Retinal pigment epithelial cell (primary cell): Measurements from ENCODE around the gene DGKI.

Experiments
- DNase-seq: peaks from one replicate; pipeline ENCODE4 v3.0.0-alpha.2; 2010; ENCODE audit warnings: low read depth
- H3K4me3 ChIP-seq: 2 replicates; pipeline ENCODE4 v1.5.1; 2011; ENCODE audit warnings: mild to moderate bottlenecking, low read length, control low read depth, moderate library complexity
- TF ChIP-seq, protein P1 (sequence below): conservative IDR thresholded peaks from 2 replicates; pipeline ENCODE4 v1.5.1; 2011; ENCODE audit warnings: low read depth, low read length, control low read depth, inconsistent platforms

Gene DGKI

DNA sequence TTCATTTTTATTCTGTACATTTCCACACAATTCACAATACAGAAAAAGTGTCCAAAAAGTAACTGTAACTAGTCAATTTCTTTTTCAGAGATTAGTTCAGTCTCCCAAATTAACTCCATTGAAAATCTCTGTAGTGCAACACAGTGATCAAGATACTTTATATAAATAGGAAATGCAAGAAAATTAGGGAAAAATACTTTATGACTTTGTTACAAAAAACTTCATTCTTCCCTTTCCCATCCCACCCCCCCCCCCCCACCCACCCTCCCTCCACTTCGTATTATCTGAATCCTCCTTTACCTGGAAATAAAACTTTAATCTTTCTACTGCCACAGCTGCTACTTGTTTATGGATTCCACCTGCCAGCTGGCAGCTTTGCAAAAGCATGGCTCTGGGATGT is 465.7 kb downstream of the DGKI start:
- TF ChIP-seq, protein P1, sequence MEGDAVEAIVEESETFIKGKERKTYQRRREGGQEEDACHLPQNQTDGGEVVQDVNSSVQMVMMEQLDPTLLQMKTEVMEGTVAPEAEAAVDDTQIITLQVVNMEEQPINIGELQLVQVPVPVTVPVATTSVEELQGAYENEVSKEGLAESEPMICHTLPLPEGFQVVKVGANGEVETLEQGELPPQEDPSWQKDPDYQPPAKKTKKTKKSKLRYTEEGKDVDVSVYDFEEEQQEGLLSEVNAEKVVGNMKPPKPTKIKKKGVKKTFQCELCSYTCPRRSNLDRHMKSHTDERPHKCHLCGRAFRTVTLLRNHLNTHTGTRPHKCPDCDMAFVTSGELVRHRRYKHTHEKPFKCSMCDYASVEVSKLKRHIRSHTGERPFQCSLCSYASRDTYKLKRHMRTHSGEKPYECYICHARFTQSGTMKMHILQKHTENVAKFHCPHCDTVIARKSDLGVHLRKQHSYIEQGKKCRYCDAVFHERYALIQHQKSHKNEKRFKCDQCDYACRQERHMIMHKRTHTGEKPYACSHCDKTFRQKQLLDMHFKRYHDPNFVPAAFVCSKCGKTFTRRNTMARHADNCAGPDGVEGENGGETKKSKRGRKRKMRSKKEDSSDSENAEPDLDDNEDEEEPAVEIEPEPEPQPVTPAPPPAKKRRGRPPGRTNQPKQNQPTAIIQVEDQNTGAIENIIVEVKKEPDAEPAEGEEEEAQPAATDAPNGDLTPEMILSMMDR = no peak

DNA sequence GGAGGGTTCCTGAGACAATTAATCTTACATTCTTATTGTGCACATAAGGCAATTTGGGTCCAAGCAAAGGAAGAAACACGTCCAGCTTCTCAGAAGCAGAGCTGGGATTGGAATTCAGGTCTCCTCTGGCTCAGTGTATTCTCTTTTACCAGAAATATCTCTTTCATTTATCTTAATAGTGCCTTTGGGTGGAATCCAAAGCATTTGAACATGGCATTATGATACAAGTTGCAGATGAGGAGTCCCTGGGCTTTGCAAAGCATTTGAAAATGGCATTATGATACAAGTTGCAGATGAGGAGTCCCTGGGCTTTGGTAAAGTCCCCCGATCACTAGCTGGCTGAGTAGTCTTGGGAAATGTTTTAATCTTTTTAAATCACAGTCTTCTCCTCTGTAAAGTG is 473.3 kb downstream of the DGKI start:
- no peak for DNase-seq
- TF ChIP-seq, protein P1 = no peak
- H3K4me3 ChIP-seq = no peak overlapping the region

More for the DNA sequence above, 465.7 kb downstream of the DGKI start:
- H3K4me3 ChIP-seq = no peak overlapping the region
- DNase-seq = no peak

DNA sequence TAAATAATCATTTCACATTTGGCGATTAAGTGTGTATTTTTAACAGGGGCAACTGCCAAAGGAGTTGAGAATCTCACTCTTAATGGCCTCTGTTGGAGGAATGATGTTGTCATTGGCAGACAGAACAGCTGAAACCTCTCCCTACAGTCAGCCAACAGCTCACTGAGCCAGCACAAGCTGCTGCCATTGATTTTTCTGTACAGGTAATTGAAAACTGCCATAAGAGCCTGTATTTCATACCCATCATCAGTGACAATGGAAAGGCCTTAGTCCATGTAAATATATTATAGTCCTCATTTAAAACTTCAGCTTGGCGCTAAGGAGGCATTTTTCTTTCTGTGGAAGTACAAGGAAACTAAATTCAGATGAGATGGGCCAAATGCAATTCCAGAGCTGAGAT is 475.2 kb downstream of the DGKI start:
- no peak for DNase-seq
- TF ChIP-seq, protein P1 = no peak

DNA sequence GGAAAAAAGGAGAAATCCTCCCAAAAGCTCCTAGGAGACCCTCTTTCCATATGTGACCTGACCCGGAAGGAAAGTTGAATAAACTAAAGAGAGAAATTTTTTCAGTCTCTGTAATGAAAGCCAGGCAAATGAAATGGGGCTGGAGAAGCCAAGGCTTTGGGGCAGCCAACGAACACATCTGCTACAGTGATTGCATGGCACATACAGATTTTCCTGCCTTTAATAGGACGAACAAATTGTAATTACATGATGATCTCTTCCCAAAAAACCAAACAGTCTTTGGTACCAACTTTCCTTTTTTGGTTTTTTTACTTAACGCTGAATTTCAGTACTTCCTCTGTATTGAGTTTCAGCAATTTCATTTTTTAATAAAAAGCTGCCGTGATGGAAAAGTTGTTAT is 479.8 kb downstream of the DGKI start:
- H3K4me3 ChIP-seq = no peak overlapping the region
- TF ChIP-seq, protein P1 = no peak
- no peak for DNase-seq

More for the DNA sequence above, 475.2 kb downstream of the DGKI start:
- H3K4me3 ChIP-seq = no peak overlapping the region

DNA sequence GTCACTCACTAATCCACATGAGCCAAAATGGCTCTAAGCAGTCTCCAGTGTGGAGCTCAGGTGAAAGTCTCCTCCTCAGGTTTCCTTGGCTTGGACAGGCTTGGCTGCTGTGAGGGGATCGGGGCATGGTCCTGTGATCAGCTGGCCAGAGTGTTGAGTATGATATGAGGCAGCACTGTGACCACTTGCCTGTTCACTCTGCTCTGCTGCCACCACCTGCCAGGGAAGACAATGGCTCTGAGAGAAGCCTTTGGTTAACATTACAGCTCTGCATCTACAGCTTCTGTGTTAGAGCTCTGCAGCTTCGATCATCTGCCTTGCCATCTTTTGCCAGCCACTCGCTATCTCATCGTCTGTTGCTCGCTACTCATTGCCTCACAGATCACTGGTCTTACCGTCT is 483.1 kb downstream of the DGKI start:
- no peak overlapping the region for H3K4me3 ChIP-seq
- TF ChIP-seq, protein P1 = no peak
- no peak for DNase-seq

DNA sequence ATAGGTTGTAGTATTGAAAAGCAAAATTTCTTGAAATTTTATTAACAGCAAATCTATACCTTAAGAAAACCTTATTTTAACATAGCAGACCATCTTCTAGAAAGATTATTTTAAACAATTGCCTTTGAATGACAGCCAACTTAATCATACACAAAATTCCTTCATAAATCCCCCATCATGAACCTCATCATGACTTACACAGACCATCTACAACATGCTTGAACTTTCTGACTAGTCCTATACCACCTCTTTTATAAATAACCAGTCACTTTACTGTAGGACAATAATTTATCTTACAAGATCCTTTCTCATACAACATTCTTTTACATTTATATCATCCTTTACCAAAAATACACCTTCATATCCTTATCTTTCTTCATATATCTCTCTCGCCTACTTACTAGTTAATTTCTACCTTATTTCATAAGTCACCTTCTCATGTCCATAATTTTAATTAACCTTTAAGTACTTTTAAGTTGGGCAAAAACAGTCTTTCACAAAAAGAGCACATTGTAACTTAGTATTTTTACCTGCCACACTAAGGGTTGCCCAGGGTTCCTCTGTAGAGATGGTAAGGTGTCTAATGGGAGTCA is 486.6 kb downstream of the DGKI start:
- TF ChIP-seq, protein P1 = no peak
- no peak overlapping the region for H3K4me3 ChIP-seq
- no peak for DNase-seq

DNA sequence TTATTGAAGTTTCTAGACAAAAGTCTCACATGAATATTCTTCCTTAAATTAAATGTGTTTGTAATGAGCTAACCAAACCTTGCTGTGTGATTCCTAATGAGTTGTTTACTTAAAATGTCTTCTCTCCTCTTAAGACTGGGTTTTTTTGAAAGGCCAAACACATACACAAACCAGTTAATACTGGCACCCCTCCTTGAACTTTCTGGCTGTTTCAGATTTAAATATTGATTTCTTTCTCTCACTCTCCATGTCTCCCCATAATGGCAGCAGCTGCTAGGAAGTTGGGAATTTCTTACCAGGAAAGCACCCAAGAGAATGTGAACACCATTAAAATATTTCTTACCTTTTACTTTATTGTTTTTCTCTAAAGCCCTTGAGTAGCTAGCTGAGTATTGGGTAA is 491.8 kb downstream of the DGKI start:
- TF ChIP-seq, protein P1 = no peak
- no peak for DNase-seq
- H3K4me3 ChIP-seq = no peak overlapping the region
